SJCRH30 (cell line): Measurements from ENCODE around the gene ATP13A1. TPM values are rescaled to one million over a fixed set of nuclear protein-coding genes. Genes with fewer than 3 reads are reported as not detected.
A peak's percentile ranks its signal among the peaks of the same experiment; 100 is the strongest.
"Not testable (repeated sequence)": the region's sequence is repeated elsewhere in the genome, so short reads cannot be mapped to it uniquely, and the experiment has no call there.

ENCODE experiments used
- DNase-seq, 2 experiments: peaks; one replicate each; pipeline ENCODE4 v3.0.0-alpha.2; 2015 to 2020
- H3K27ac ChIP-seq: fragments of 250-450 bp; sonication (Bioruptor Pico); 2 replicates; pipeline ENCODE4 v1.5.1; 2020; ENCODE audit warnings: mild to moderate bottlenecking, moderate library complexity
- H3K27me3 ChIP-seq: fragments of 250-450 bp; sonication (Bioruptor Pico); 2 replicates; pipeline ENCODE4 v1.5.1; 2020; ENCODE audit warnings: mild to moderate bottlenecking, moderate library complexity
- H3K36me3 ChIP-seq: fragments of 250-450 bp; sonication (Bioruptor Pico); 2 replicates; pipeline ENCODE4 v1.5.1; 2020; ENCODE audit warnings: mild to moderate bottlenecking, moderate library complexity
- H3K4me1 ChIP-seq: fragments of 250-450 bp; sonication (Bioruptor Pico); 2 replicates; pipeline ENCODE4 v1.5.1; 2020; ENCODE audit warnings: mild to moderate bottlenecking, moderate library complexity
- H3K4me3 ChIP-seq: fragments of 250-450 bp; sonication (Bioruptor Pico); 2 replicates; pipeline ENCODE4 v1.5.1; 2020; ENCODE audit warnings: mild to moderate bottlenecking, moderate library complexity
- H3K9me3 ChIP-seq: fragments of 250-450 bp; sonication (Bioruptor Pico); replicated peaks from 2 replicates; pipeline ENCODE4 v1.5.1; 2020; ENCODE audit warnings: mild to moderate bottlenecking, moderate library complexity
- total RNA-seq: library from RNA; depleted of rRNA; stranded (reverse); fragments of >200 nt; shearing (Covaris generic); gene quantifications from 2 replicates; pipeline ENCODE4 v1.2.3, GENCODE V29; 2014

Gene ATP13A1
- total RNA-seq, 1 experiment from 2014 or later: 28.8 TPM

DNA sequence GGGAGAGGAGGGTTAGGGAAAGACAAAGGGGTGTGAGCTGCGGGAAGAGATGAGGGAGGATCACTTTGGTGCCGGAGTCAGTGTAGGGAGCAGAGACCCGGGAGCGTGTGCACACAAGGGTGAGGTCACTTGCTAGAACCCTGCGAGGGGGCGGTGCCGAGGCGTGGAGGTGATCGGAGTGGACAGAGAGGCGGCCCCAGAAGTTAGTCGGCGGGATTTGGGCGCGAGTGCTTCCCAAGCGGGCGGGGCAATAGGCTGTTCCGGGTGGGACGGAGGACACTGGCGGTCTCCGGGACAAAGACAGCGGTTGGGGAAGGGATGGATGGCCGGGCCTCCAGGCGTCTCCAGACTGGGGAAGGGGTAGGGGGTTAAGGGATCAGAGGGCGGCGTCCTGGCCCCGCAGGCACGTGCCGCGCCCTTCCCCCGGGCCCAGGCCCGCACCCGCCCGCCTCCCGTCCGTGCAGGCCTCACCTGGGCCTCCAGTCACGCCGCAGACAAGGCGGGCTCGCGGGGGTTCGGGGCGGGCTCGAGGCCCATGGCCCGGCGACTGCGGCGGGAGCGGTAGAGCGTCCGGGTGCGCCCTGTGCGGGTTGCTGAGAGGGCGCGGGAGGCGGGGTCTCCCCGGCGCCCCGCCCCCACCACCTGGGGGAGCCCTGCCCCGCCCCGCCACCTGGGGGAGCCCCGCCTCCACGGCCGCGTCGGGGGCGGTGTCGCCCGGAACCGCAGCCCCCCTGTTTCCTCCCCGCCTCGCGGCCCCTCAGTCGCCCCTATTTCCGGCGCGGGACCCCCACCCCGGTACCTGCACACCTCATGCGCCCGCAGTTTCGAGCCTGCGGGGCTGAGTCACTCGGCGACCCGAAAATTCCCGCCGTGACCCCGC, 35.6 kb downstream of the ATP13A1 start, which contains the start of gene LPAR2:
TSS of gene LPAR2 (minus strand) at position 600 of the 880 bp plus-strand sequence. CDS start 945 bp downstream, outside the sequence.
- Histone ChIP-seq H3K27me3 (no peaks in the 10 kb centered on the region), H3K4me3 (no peak within 1 kb of the TSS), H3K27ac (no peak within 1 kb of the TSS), H3K36me3 (no peaks in the 10 kb centered on the region), H3K4me1 (no peaks in the 10 kb centered on the region), H3K9me3 (no peaks in the 10 kb centered on the region)
- no peak for DNase-seq

- no peaks in the 10 kb centered on the region for H3K36me3 ChIP-seq
- no peaks in the 10 kb centered on the region for H3K9me3 ChIP-seq
- DNase-seq: no peak
- H3K4me3 ChIP-seq: no peak overlapping the region
- no peaks in the 10 kb centered on the region for H3K27me3 ChIP-seq
- no peaks in the 10 kb centered on the region for H3K4me1 ChIP-seq
- H3K27ac ChIP-seq: no peak overlapping the region
Measured at GRCh38 chr19:19626516-19627472, 36.7 kb downstream of the ATP13A1 start.

DNA sequence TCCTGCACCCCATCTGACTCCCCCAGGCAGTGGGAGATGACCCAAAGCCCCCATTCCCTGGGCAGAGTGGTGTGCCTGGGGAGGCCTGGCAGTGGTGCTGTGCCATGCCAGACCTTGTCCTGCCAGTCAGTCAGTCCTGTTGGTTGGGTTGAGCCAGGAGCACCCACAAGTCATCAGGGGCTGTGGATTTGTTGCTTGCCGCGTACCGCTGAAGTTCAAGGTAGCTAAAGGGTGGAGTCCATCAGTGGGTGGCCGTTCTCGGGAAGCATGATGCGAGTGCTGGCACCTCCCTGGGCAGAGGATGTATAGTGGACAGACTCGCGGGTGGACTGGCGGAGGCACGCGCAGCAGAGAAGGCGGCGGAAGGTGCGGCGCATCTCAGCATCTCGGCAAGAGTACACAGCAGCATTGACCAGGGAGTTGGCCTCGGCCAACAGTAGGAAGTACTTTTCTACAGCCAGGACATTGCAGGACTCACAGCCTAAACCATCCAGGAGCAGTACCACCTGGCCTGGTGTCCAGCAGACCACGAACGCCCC, 39.4 kb downstream of the ATP13A1 start:
- no peaks in the 10 kb centered on the region; the same call in 1 of the 2 replicates for H3K4me1 ChIP-seq
- no peak for DNase-seq
- H3K36me3 ChIP-seq: no peaks in the 10 kb centered on the region
- no peak overlapping the region for H3K27ac ChIP-seq
- H3K9me3 ChIP-seq: no peaks in the 10 kb centered on the region
- no peak overlapping the region for H3K4me3 ChIP-seq
- H3K27me3 ChIP-seq: no peaks in the 10 kb centered on the region; the same call in 1 of the 2 replicates

GRCh38 chr19:19623383-19623782, 40.1 kb downstream of the ATP13A1 start:
- H3K27me3 ChIP-seq: no peaks in the 10 kb centered on the region; the same call in 1 of the 2 replicates
- no peak overlapping the region for H3K4me3 ChIP-seq
- no peaks in the 10 kb centered on the region for H3K36me3 ChIP-seq
- H3K9me3 ChIP-seq: no peaks in the 10 kb centered on the region
- no peaks in the 10 kb centered on the region; the same call in 1 of the 2 replicates for H3K4me1 ChIP-seq
- no peak overlapping the region for H3K27ac ChIP-seq
- no peak for DNase-seq

- Histone ChIP-seq H3K27me3 (no peaks in the 10 kb centered on the region; the same call in 1 of the 2 replicates), H3K4me3 (no peak overlapping the region), H3K9me3 (no peaks in the 10 kb centered on the region), H3K4me1 (no peaks in the 10 kb centered on the region; the same call in 1 of the 2 replicates), H3K27ac (no peak overlapping the region), H3K36me3 (no peaks in the 10 kb centered on the region)
- DNase-seq: no peak
Measured at GRCh38 chr19:19619849-19620210, 43.6 kb downstream of the ATP13A1 start.

DNA sequence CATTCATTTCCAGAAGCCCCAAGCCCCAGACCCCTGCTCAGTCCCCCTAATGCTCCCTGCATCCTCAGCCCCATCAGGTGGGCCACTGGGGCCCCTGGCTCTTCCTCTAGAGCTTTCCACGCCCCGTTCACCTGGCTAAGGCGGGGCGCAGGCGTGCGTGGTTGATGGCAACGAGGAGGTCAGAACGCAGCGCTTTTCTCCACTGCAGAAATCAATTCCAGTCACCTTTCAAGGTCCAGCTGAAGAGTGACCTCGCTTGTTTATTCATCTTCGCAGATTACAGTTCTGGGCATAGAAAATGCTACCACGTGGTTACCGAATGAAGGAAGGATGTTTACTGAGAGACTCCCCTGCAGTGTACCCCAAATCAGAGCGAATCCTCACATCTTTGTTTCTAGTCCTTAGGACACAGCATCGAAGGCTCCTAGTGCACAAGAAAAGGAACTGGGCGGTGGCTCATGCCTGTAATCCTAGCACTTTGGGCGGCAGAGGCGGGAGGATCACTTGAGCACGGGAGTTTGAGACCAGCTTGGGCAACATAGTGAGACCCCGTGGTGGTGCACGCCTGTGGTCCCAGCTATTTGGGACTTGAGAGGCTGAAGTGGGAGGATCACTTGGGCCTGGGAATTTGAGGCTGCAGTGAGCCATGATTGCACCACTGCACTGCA, 44.2 kb downstream of the ATP13A1 start:
- peak overlapping the region; percentile 60 for H3K4me3 ChIP-seq
- no peaks in the 10 kb centered on the region for H3K9me3 ChIP-seq
- DNase-seq: no peak

DNA sequence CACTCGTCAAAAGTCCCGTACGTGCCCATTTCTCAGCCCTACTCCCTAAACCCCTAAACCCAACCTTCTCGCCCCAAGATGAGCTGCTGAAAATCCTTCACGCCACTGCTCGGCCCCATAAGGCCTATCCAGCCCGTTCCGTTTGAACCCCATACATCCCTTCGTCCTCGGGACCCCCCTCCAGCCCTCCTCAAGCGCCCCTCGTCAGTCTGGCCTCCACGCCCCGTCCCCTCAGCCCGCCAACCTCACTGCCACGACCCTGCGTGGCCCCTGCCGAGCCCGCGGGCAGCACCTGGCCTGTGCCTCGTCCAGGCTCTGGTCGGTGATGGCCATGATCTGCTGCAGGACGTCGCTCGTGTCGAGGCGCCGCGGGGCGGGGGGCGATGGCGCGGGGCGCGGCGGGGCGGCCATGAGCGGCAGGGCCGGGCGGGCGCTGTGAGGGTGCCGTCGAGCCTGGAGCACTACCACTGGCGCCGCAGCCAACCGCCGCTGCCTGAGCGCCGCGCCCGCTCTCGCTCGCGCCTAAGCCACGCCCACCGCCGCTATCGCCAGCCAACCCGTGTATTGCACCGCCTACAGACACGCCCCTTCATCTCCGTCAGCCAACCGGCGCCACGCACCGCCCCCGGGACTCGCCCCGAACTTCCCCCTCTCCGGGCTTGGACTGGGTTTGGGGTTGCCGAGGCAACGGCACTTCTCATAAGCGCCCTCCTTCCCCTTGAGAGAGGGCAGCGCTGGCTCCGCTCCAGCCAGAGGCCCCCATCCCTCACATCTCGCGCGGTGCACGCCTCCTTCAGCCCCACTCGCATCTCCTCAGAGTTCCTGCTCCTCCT, 45.0 kb downstream of the ATP13A1 start, which contains the start of gene PBX4:
TSS of gene PBX4 (minus strand) at position 469 of the 833 bp plus-strand sequence. CDS start at position 411, 58 bp downstream.
- peak; percentile 97 for DNase-seq
- peak within 1 kb of the TSS; percentile 60 for H3K4me3 ChIP-seq
- no peaks in the 10 kb centered on the region; the same call in 1 of the 2 replicates for H3K4me1 ChIP-seq
- H3K27me3 ChIP-seq: no peaks in the 10 kb centered on the region; the same call in 1 of the 2 replicates
- no peaks in the 10 kb centered on the region for H3K9me3 ChIP-seq
- H3K27ac ChIP-seq: no peak within 1 kb of the TSS
- no peaks in the 10 kb centered on the region for H3K36me3 ChIP-seq

More for the DNA sequence above, 44.2 kb downstream of the ATP13A1 start:
- H3K27ac ChIP-seq: no peak overlapping the region
- no peaks in the 10 kb centered on the region; the same call in 1 of the 2 replicates for H3K27me3 ChIP-seq
- H3K36me3 ChIP-seq: no peaks in the 10 kb centered on the region
- H3K4me1 ChIP-seq: no peaks in the 10 kb centered on the region; the same call in 1 of the 2 replicates

DNA sequence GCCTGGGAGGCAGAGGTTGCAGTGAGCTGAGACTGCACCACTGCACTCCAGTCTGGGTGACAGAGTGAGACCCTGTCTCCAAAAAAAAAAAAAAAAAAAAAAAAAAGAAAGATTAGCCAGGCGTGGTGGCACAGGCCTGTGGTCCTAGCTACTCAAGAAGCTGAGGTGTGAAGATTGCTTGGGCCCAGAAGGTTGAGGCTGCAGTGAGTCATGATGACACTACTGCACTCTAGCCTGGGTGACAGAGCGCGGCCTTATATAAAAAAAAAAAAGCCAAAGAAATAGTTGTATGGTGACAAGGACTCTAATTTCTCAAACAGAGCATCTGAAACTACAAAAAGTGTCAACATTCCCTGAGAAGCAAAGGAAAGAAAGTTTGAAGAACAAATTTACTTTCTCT, 48.4 kb downstream of the ATP13A1 start:
- Histone ChIP-seq H3K27ac (no peak overlapping the region), H3K9me3 (no peaks in the 10 kb centered on the region), H3K4me3 (no peak overlapping the region), H3K36me3 (no peaks in the 10 kb centered on the region), H3K4me1 (no peaks in the 10 kb centered on the region; the same call in 1 of the 2 replicates), H3K27me3 (no peaks in the 10 kb centered on the region; the same call in 1 of the 2 replicates)
- no peak for DNase-seq

DNA sequence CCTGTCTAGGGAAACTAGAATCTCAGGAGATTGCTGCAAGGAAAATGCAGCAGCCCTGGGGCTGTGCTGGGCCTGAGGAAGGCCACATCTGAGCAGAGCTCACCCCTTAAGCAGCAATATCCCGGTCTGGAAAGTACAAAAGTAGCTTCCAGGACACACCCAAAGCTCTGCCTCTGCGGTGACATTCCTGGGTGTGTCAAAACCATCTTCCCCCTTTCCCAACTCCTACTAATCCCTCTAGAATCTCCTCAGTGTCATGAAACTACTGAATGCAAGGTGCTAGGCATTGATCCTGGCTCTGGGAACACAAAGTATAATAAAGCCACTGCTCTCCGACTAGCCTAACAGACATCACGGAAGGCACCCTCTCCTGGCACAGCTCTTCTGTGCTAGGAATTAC, 50.0 kb downstream of the ATP13A1 start:
- no peaks in the 10 kb centered on the region for H3K27me3 ChIP-seq
- no peak for DNase-seq
- no peaks in the 10 kb centered on the region for H3K4me1 ChIP-seq

DNA sequence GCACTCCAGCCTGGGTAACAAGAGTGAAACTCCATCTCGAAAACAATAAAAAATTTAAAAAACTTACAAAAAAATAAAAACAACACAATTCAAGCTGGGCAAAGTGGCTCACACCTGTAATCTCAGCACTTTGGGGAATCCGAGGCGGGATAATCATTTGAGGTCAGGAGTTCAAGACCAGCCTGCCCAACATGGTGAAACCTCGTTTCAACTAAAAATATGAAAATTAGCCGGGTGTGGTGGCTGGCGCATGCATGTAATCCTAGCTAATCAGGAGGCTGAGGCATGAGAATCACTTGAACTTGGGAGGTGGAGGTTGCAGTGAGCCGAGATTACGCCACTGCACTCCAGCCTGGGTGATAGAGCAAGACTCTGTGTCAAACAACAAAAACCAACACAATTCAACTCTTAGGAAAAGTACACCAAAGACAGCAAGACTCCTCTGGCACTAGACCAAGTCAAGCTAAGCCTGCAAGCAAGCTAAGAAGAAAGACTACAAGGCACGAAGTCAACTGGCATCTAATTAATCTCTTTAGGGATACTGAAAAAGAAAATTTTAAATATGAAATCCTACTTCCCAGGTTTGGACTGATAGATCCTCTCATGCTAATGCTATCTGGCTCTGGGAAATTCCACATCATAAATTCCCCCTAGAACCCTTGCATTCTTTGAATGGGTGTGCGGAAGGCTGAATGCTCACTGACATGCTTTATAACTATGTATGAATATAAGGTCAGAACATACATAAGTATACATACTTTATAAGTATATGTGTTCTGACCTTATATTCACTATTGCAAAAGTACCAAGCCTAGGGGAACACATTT, 52.9 kb downstream of the ATP13A1 start:
- Histone ChIP-seq H3K9me3 (no peaks in the 10 kb centered on the region), H3K4me3 (no peak overlapping the region), H3K27ac (no peak overlapping the region), H3K4me1 (peaks cover 5% of the 10 kb centered on the region; the same call in 1 of the 2 replicates), H3K36me3 (no peaks in the 10 kb centered on the region), H3K27me3 (no peaks in the 10 kb centered on the region)
- DNase-seq: no peak

More for the DNA sequence above, 50.0 kb downstream of the ATP13A1 start:
- H3K4me3 ChIP-seq: no peak overlapping the region
- no peaks in the 10 kb centered on the region for H3K9me3 ChIP-seq
- no peak overlapping the region for H3K27ac ChIP-seq
- H3K36me3 ChIP-seq: no peaks in the 10 kb centered on the region

DNA sequence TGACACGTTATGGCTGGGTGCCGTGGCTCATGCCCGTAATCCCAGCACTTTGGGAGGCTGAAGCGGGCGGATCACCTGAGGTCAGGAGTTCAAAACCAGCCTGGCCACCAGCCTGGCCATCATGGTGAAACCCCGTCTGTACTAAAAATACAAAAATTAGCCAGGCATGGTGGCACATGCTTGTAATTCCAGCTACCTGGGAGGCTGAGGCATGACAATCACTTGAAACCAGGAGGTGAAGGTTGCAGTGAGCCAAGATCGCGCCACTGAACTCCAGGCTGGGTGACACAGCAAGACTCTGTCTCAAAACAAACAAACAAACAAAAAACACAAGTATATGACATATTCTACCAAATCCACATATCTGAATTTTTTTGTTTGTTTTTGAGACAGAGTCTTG, 56.8 kb downstream of the ATP13A1 start:
- H3K9me3 ChIP-seq, DNase-seq, H3K36me3 ChIP-seq, H3K4me1 ChIP-seq, H3K27me3 ChIP-seq, H3K27ac ChIP-seq, H3K4me3 ChIP-seq: not testable (repeated sequence)

DNA sequence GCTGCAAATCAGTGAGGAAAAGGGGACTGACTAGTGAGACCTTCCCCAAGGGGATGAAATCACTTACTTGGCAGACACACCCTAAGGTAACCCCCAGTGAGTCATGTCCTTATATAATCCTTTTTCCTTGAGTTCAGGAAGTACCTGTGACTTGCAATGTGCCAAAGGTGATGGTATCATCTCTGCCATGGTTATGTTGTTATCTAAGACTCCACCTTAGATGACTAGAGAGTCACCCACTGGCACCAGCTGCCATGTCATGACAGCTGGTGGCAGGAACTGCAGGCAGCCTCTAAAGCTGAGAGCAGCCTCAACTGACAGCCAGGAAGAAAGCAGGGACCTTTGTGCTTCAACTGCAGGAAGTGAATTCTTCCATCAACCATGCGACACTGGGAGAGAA, 57.5 kb downstream of the ATP13A1 start:
- Histone ChIP-seq H3K4me3 (no peak overlapping the region), H3K9me3 (no peaks in the 10 kb centered on the region), H3K27ac (no peak overlapping the region), H3K27me3 (no peaks in the 10 kb centered on the region), H3K4me1 (peaks cover 5% of the 10 kb centered on the region; the same call in 1 of the 2 replicates), H3K36me3 (no peaks in the 10 kb centered on the region)
- DNase-seq: peak; percentile 24 to 53
